Endometrial microvascular endothelial cells (primary cell): ENCODE data around the gene NDUFA11. TPM values are rescaled to one million over a fixed set of nuclear protein-coding genes. Genes with fewer than 3 reads are reported as not detected.
"Not testable (repeated sequence)": the region's sequence is repeated elsewhere in the genome, so short reads cannot be mapped to it uniquely, and the experiment has no call there.

Experiments
- in situ Hi-C: cut with HindIII; loops from 2 replicates; pipeline ENCODE4 v1.10.0; 2017; ENCODE audit warnings: low sequenced_read_pairs, low pct_unique_long_range_greater_than_20kb; ENCODE audit errors: inconsistent ontology term
- total RNA-seq: library from RNA; depleted of rRNA; stranded (reverse); fragments of >200 nt; gene quantifications from one replicate; pipeline ENCODE4 v1.2.3, GENCODE V29; 2015; ENCODE audit errors: inconsistent ontology term

Gene NDUFA11
- total RNA-seq, 1 donor from 2014 or later, result 324 TPM

GRCh38 chr19:5873617-5874199, 29.9 kb downstream of the NDUFA11 start:
- in situ Hi-C loops, result no loop called here

GRCh38 chr19:5870986-5871394, 32.6 kb downstream of the NDUFA11 start:
- in situ Hi-C loops, result no loop called here

GRCh38 chr19:5867201-5868136, 36.1 kb downstream of the NDUFA11 start:
- in situ Hi-C loops, result no loop called here

- in situ Hi-C loops, result no loop called here
These were observed 37.8 kb downstream of the NDUFA11 start for GRCh38 chr19:5865772-5866171.

GRCh38 chr19:5864725-5865486, 38.7 kb downstream of the NDUFA11 start:
- in situ Hi-C loops, result no loop called here

- in situ Hi-C loops, result no loop called here
These were observed 39.4 kb downstream of the NDUFA11 start for GRCh38 chr19:5864013-5864720.

- in situ Hi-C loops, result no loop called here
These were observed 40.4 kb downstream of the NDUFA11 start for GRCh38 chr19:5863030-5863665.

GRCh38 chr19:5857203-5858081, 46.1 kb downstream of the NDUFA11 start:
- in situ Hi-C loops, result no loop called here

- in situ Hi-C loops, result not testable (repeated sequence)
These were observed 48.4 kb downstream of the NDUFA11 start for GRCh38 chr19:5855151-5855550.

GRCh38 chr19:5854121-5854520, 49.5 kb downstream of the NDUFA11 start:
- in situ Hi-C loops, result not testable (repeated sequence)

GRCh38 chr19:5851302-5851701, 52.3 kb downstream of the NDUFA11 start, which contains the start of gene FUT3:
FUT3 (minus strand) TSS chr19:5851449.
- in situ Hi-C loops, result no loop called here

GRCh38 chr19:5850743-5851293, 52.8 kb downstream of the NDUFA11 start:
- in situ Hi-C loops, result no loop called here

- in situ Hi-C loops, result no loop called here
These were observed 53.4 kb downstream of the NDUFA11 start for GRCh38 chr19:5850189-5850588.

- in situ Hi-C loops, result not testable (repeated sequence)
These were observed 55.0 kb downstream of the NDUFA11 start for GRCh38 chr19:5848621-5849020.

- in situ Hi-C loops, result not testable (repeated sequence)
These were observed 55.7 kb downstream of the NDUFA11 start for GRCh38 chr19:5847846-5848245.
